ENCODE measurements around the gene IER3. TPM values are rescaled to one million over a fixed set of nuclear protein-coding genes. Genes with fewer than 3 reads are reported as not detected.
A peak's percentile ranks its signal among the peaks of the same experiment; 100 is the strongest.

Gene IER3
- polyA plus RNA-seq, 3 donors, result 30.6 to 188 (median 53.2) TPM

- Mint-ChIP-seq H3K9me3 (peaks cover 0 to 3% (median 0%) of the 10 kb centered on the region in 7 donors), H3K27me3 (ENCODE audit: low read depth in 3 of 3) (peaks cover 3 to 8% (median 5%) of the 10 kb centered on the region in 3 donors), H3K4me1 (peaks cover 57% of the 10 kb centered on the region), H3K27ac (no peak overlapping the region), H3K36me3 (peaks cover 0 to 5% of the 10 kb centered on the region in 2 donors), H3K4me3 (no peak overlapping the region)
- no peak overlapping the region for H3K4me3 ChIP-seq (replicated peaks in 1 of 3; ENCODE audit: low read depth in 2 of 3, low read length in 3 of 3)
- peaks cover 46 to 51% of the 10 kb centered on the region in 2 donors for H3K4me1 ChIP-seq (ENCODE audit: control insufficient read depth in 1 of 2, insufficient read depth in 2 of 2, low read length in 2 of 2)
- no peak for TF ChIP-seq CTCF (IDR thresholded peaks at IDR 0.05)
- no peak overlapping the region for H3K27ac ChIP-seq (ENCODE audit: low read depth in 1 of 2, low read length in 2 of 2)
- H3K9me3 ChIP-seq (replicated peaks in 1 of 2; ENCODE audit: control insufficient read depth in 1 of 2, insufficient read depth in 1 of 2, low read length in 2 of 2), result no peaks in the 10 kb centered on the region
- WGBS (ENCODE audit: insufficient coverage), result no CpG with 5 or more reads among the region's 3 CpGs
- H3K36me3 ChIP-seq (replicated peaks in 1 of 2; ENCODE audit: control insufficient read depth in 1 of 2, insufficient read depth in 2 of 2, low read length in 2 of 2), result no peaks in the 10 kb centered on the region
- H2AFZ ChIP-seq (ENCODE audit: insufficient read depth, low read depth, low read length, poor library complexity, severe bottlenecking), result no peak overlapping the region
- H4K20me1 ChIP-seq (ENCODE audit: insufficient read depth, low read length), result no peaks in the 10 kb centered on the region
- no peak overlapping the region for H3K4me2 ChIP-seq (replicated peaks; ENCODE audit: extremely low read depth, low read length, poor library complexity, severe bottlenecking)
- no peaks in the 10 kb centered on the region for H3K27me3 ChIP-seq (ENCODE audit: control insufficient read depth in 2 of 2, insufficient read depth in 2 of 2, low read length in 2 of 2)
- H3K79me2 ChIP-seq (ENCODE audit: insufficient read depth, low read length), result no peaks in the 10 kb centered on the region
- no peak for DNase-seq
- intact Hi-C loops (cut with micrococcal nuclease), result no loop called here
- H3K9ac ChIP-seq (ENCODE audit: insufficient read depth, low read length, poor library complexity, severe bottlenecking), result no peak overlapping the region
Measured at GRCh38 chr6:30754631-30755030, 10.3 kb upstream of the IER3 start.

GRCh38 chr6:30752157-30752927 is 8.0 kb upstream of the IER3 start:
- peaks cover 0 to 3% (median 0%) of the 10 kb centered on the region in 7 donors for H3K9me3 Mint-ChIP-seq
- no peak overlapping the region for H3K4me2 ChIP-seq (replicated peaks; ENCODE audit: extremely low read depth, low read length, poor library complexity, severe bottlenecking)
- peaks cover 0 to 8% of the 10 kb centered on the region in 2 donors for H3K36me3 Mint-ChIP-seq
- peaks cover 7 to 8% (median 8%) of the 10 kb centered on the region in 3 donors for H3K27me3 Mint-ChIP-seq (ENCODE audit: low read depth in 3 of 3)
- H3K27me3 ChIP-seq (ENCODE audit: control insufficient read depth in 2 of 2, insufficient read depth in 2 of 2, low read length in 2 of 2), result no peaks in the 10 kb centered on the region
- H4K20me1 ChIP-seq (ENCODE audit: insufficient read depth, low read length), result no peaks in the 10 kb centered on the region
- H3K27ac ChIP-seq (ENCODE audit: low read depth in 1 of 2, low read length in 2 of 2), result peak overlapping the region; percentile 3 to 56
- H3K4me3 Mint-ChIP-seq, result no peak overlapping the region
- no peaks in the 10 kb centered on the region for H3K36me3 ChIP-seq (replicated peaks in 1 of 2; ENCODE audit: control insufficient read depth in 1 of 2, insufficient read depth in 2 of 2, low read length in 2 of 2)
- peak overlapping the region; percentile 55 to 95 (median 75) for H3K27ac Mint-ChIP-seq
- peak overlapping the region; percentile 40 for H2AFZ ChIP-seq (ENCODE audit: insufficient read depth, low read depth, low read length, poor library complexity, severe bottlenecking)
- no peak overlapping the region for H3K4me3 ChIP-seq (replicated peaks in 1 of 3; ENCODE audit: low read depth in 2 of 3, low read length in 3 of 3)
- peaks cover 48% of the 10 kb centered on the region for H3K4me1 Mint-ChIP-seq
- peak overlapping the region; percentile 2 for H3K9ac ChIP-seq (ENCODE audit: insufficient read depth, low read length, poor library complexity, severe bottlenecking)
- intact Hi-C loops (cut with micrococcal nuclease), result no loop called here
- TF ChIP-seq CTCF (IDR thresholded peaks at IDR 0.05), result no peak
- DNase-seq, result peak; percentile 66 to 96 (median 93)
- no peaks in the 10 kb centered on the region for H3K9me3 ChIP-seq (replicated peaks in 1 of 2; ENCODE audit: control insufficient read depth in 1 of 2, insufficient read depth in 1 of 2, low read length in 2 of 2)
- H3K79me2 ChIP-seq (ENCODE audit: insufficient read depth, low read length), result no peaks in the 10 kb centered on the region
- peaks cover 32 to 39% of the 10 kb centered on the region in 2 donors for H3K4me1 ChIP-seq (ENCODE audit: control insufficient read depth in 1 of 2, insufficient read depth in 2 of 2, low read length in 2 of 2)
- WGBS (ENCODE audit: insufficient coverage), result 35% methylated on average over 7 of the region's 12 CpGs
